Glomerular visceral epithelial cell (primary cell): ENCODE data around the gene PTGR3.
A peak's percentile ranks its signal among the peaks of the same experiment; 100 is the strongest.

Experiments
- DNase-seq: peaks from one replicate; pipeline ENCODE4 v3.0.0-alpha.2; 2016; ENCODE audit errors: extremely low spot score

Gene PTGR3

GRCh38 chr18:75209129-75209950 is at the start of gene PTGR3:
TSS of gene PTGR3 (minus strand) at chr18:75209139. CDS start at chr18:75209058, 81 bp downstream.
- peak; percentile 87 for DNase-seq

- DNase-seq, result no peak
Measured at GRCh38 chr18:75257605-75258004, 48.7 kb upstream of the PTGR3 start.

- DNase-seq, result no peak
Measured at GRCh38 chr18:75256376-75256775, 47.4 kb upstream of the PTGR3 start.

- DNase-seq, result no peak
Measured at GRCh38 chr18:75255094-75255493, 46.2 kb upstream of the PTGR3 start.

- no peak for DNase-seq
Measured at GRCh38 chr18:75253784-75254183, 44.8 kb upstream of the PTGR3 start.

- no peak for DNase-seq
Measured at GRCh38 chr18:75253043-75253442, 44.1 kb upstream of the PTGR3 start.

GRCh38 chr18:75252136-75252535 is 43.2 kb upstream of the PTGR3 start:
- no peak for DNase-seq

GRCh38 chr18:75251466-75251865 is 42.5 kb upstream of the PTGR3 start:
- DNase-seq, result no peak

- DNase-seq, result no peak
Measured at GRCh38 chr18:75250471-75250821, 41.5 kb upstream of the PTGR3 start.

GRCh38 chr18:75249672-75250470 is 40.9 kb upstream of the PTGR3 start:
- DNase-seq, result no peak

GRCh38 chr18:75249175-75249518 is 40.2 kb upstream of the PTGR3 start:
- no peak for DNase-seq

- no peak for DNase-seq
Measured at GRCh38 chr18:75248426-75249174, 39.7 kb upstream of the PTGR3 start.

GRCh38 chr18:75247611-75248421 is 38.9 kb upstream of the PTGR3 start:
- peak; percentile 52 for DNase-seq

- DNase-seq, result no peak
Measured at GRCh38 chr18:75246721-75247610, 38.0 kb upstream of the PTGR3 start.

- peak; percentile 21 for DNase-seq
Measured at GRCh38 chr18:75244351-75245313, 35.7 kb upstream of the PTGR3 start.

GRCh38 chr18:75241705-75242104 is 32.8 kb upstream of the PTGR3 start:
- DNase-seq, result no peak

GRCh38 chr18:75240433-75240832 is 31.5 kb upstream of the PTGR3 start:
- DNase-seq, result no peak

- no peak for DNase-seq
Measured at GRCh38 chr18:75238786-75239185, 29.8 kb upstream of the PTGR3 start.

- no peak for DNase-seq
Measured at GRCh38 chr18:75238100-75238499, 29.2 kb upstream of the PTGR3 start.
